Rectal smooth muscle tissue (tissue), 1 donor: ENCODE results near the gene TMED1.

Experiments used
- H3K27ac ChIP-seq: one replicate; pipeline ENCODE4 v1.7.0; 2013; ENCODE audit warnings: low read depth, low read length, inconsistent platforms
- H3K27me3 ChIP-seq: one replicate; pipeline ENCODE4 v1.7.0; 2013; ENCODE audit warnings: low read length; ENCODE audit not compliant: control insufficient read depth, insufficient read depth
- H3K36me3 ChIP-seq: one replicate; pipeline ENCODE4 v1.7.0; 2013; ENCODE audit warnings: low read length; ENCODE audit not compliant: control insufficient read depth, insufficient read depth
- H3K4me1 ChIP-seq: one replicate; pipeline ENCODE4 v1.7.0; 2013; ENCODE audit warnings: low read length; ENCODE audit not compliant: control insufficient read depth, insufficient read depth
- H3K4me3 ChIP-seq: one replicate; pipeline ENCODE4 v1.7.0; 2013; ENCODE audit warnings: low read length
- H3K9ac ChIP-seq: one replicate; pipeline ENCODE4 v1.7.0; 2013; ENCODE audit warnings: low read length

TMED1 gene

DNA sequence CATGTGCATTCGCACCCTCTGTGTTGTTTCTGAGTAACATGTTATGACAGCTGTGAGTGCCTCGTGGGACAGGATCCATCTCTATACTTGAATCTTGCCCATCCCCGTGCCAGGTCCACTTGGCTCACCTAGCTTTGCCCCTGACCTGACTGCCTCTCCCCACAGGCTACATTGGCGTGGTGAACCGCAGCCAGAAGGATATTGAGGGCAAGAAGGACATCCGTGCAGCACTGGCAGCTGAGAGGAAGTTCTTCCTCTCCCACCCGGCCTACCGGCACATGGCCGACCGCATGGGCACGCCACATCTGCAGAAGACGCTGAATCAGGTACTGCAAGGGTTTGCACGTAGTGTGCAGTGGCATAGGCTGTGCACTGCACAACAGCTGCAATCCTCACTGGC lies 53.2 kb downstream of the TMED1 start:
- Histone ChIP-seq H3K4me1 (no peaks in the 10 kb centered on the region), H3K27ac (no peak overlapping the region), H3K36me3 (peaks cover 46% of the 10 kb centered on the region)

More for the DNA sequence above, 53.2 kb downstream of the TMED1 start:
- no peak overlapping the region for H3K9ac ChIP-seq
- H3K4me3 ChIP-seq: no peak overlapping the region
- no peaks in the 10 kb centered on the region for H3K27me3 ChIP-seq
